HG02642 (cell line): ENCODE results near the gene GALNT10.

Experiments used
- ATAC-seq: cut with Tn5 transposase; IDR thresholded peaks from one replicate; pipeline ENCODE4 v1.9.1; 2021; ENCODE audit warnings: mild to moderate bottlenecking; ENCODE audit not compliant: unreplicated experiment, poor library complexity

Gene GALNT10

DNA sequence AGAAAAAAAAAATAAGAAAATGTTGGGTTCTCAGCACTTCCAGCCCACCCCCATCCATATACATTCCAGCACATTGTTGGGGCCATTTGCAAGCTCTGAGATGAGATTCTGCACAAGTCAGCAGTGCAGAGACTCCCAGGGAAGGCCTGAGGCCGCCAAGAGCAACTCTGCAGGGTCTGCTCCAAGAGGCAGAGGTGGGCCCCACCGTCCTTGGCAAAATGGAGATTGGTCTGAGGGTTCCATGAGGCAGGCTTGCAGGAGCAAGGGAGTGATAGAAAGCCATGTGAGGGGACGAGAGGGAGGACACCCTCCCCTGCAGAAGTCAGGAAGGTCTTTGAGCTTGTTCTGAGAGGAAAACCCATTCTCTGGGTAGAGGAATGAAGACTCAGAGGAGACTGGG lies 203.3 kb downstream of the GALNT10 start:
- ATAC-seq: no peak

DNA sequence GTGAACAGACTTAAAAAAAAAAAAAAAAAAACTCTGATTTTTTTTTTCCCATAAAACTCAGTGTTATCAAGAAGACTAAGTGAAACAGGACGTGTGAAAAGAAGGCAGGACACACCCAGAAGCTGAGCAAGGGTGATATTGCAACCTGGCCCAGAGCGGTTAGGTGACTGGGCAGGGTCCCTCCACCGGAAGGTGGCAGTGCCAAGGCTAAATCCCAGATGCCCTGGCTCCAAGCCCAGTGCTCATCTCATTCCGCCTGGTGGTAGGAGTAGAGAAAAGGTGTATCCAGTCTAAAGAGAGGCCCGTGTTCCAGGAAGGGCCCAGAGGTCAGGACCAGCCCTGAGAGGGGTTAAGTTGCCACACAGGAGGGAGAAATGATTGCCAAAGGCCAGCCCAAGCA lies 203.8 kb downstream of the GALNT10 start:
- no peak for ATAC-seq

DNA sequence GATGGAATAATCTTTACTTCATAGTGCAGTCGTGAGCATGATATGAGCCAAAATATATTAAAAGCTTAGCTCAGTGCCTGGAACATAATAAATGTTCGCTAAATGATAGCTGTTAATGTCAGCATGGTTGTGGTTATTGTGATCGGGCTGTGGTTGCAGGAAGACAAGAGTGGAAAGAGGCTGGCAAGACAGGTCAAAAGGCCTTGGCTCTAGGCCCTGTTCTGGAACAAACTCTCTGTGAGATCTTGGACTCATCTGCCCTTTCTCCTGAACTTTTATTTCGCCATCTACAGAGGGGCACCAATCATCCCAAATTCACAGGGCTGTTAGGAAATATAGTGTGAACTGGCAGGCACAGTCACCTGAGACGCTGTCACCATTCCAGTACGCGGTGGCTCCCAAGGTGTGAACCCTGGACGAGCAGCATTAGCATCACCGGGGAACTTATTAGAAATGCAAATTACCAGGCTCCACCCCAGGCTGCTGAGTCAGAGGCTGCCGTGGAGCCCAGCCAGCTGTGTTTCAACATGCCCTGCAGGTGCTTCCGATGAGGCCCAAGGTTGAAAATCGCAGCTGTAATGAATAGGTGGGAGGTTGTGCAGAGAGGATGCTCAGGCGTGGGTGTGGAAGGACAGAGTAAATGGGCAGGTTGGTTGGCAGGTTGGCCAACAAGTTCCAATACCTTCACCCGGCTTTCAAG lies 205.0 kb downstream of the GALNT10 start:
- ATAC-seq: no peak

DNA sequence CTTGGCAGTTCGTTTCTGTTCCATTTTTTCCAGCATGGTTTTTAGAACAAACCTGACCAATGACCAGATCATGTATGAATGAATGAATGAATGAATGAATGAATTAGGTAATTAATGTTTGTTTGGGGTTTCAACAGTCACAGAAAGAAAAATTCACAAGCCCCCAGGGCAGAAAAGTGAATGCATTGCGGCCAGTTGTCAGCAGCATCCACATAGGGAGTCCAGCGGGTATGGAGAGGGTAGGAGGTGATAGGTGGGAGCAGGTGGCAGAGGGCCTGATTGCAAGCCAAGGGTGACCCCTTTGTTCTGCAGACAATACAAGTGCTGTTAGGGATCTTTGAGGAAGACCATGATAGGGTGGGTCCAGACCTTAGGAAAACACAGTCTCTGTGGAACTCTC lies 205.6 kb downstream of the GALNT10 start:
- ATAC-seq: no peak

DNA sequence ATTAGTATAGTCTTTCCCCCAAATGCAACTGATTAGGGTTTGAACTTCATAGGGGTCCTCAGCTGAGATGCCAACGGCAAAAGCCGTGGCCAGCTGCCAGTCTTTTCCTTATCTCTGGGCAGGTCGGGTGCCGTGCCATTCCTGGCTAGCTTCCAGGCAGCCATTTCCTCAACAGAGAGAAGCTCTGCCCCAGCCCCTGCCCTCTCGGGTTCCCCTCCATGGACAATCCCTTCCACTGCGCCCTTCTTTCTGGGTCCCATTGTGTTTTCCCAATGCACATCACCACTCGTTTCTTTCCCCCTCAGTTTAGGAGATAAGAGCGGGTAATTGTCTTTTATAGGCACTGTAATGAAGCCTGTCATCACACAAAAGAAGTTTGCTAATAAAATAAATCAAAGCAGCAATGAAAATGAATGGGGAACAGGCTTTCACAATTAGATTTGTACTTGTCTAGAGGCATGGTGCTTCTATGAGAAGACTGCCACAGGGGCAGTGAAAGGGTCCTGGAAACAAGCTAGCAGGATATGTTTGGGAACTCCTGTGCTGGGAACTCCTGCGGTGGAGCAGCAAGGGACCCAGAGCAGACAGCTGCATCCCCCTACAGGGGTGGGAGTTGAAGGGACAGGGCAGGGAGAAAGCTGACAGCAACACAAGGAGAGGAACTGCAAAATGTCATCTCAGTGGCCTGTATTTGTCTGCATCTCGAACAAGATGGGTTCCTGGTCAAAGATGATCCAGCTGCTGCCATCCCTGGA lies 207.3 kb downstream of the GALNT10 start:
- no peak for ATAC-seq

DNA sequence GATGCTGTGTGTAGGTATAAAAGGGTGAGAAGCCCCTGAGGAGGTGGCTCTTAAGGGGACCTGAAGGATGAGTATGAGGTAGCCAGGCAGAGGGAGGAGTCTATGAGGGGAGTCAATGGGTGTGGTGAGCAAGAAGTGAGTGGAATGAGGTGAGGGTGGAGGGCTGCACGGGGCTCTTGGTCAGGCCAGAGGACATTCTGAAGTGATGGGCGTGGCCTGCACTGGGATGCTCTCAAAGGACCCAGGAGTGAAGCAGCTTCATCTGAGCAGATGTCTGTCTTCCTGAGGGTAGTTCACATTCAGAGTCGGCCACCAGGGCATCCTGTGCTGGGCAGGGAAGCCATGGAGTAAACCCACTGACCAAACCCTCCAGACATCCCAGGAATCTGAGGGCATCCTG lies 210.1 kb downstream of the GALNT10 start:
- ATAC-seq: no peak

DNA sequence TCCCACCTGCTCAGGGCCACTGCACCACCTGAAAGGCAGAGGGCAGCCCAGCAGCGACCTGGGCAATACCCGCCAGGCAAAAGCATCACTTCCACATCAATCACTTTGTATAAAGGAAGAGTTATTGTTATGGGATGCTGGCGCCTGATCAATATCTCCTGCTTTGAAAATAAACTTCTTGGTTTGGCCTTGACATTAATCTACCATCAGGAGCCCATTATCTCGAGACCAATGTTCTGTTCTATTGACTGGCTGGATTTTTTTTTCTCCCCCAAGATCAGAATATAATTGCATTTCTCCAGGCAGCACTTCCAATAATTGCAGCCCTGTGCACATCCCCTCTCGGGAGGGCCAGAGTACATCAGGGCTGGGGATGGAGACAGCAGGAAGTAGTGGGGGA lies 210.8 kb downstream of the GALNT10 start:
- ATAC-seq: no peak

DNA sequence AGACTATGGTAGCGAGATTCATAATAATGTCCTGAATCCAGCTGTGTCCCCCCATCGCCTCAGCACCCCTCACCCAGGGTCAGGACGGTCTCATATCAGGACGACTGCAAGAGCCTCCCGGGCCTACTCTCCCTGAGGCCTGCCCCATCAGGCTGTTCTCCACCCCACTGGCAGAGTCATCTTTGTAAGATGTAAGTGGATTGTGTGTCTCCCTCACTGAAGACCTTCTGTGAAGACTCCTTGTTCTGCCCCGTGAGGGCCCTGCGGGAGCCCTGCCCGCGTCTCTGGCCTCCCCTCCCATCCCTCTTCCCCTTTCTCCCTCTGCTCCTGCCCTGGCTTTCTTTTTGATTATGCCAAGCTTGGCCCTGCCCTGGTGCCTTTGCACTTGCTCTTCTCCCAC lies 211.4 kb downstream of the GALNT10 start:
- no peak for ATAC-seq

DNA sequence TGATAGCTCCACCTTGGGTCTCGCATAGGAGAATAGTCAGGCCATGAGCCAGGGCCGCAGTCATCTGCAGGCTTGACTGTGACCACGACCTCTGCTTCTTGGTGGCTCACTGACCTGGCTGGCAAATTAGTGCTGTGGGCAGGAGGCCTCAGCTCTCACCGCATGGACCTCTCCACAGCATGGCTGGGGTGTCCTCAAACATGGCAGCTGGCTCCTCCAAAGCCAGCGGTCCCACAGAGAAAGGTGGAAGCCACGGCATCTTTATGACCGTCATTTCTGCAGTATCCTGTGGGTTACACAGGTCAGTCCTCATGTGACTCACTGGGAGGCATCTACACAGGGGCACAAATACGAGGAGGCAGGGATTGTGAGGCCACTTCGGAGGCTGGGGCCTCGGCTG lies 212.1 kb downstream of the GALNT10 start:
- no peak for ATAC-seq

DNA sequence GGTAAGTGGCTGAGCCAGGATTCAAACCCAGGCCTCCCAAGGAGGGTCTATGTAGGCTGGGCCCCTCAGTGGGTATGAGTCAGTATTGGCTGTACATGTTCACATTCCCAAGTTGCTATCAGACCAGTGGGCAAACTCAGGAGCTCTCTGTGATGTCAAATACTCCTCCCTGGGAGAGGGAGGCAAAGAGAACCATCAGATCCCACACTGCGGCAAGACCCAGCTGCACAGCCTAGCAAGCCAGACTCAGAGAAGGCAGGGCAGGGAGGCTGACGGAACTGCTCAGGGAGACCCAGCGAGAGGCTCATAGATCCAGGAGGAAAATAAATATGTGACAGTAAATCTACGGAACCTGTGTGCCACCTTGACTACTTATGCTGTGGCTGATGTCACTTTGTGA lies 212.7 kb downstream of the GALNT10 start:
- ATAC-seq: no peak

DNA sequence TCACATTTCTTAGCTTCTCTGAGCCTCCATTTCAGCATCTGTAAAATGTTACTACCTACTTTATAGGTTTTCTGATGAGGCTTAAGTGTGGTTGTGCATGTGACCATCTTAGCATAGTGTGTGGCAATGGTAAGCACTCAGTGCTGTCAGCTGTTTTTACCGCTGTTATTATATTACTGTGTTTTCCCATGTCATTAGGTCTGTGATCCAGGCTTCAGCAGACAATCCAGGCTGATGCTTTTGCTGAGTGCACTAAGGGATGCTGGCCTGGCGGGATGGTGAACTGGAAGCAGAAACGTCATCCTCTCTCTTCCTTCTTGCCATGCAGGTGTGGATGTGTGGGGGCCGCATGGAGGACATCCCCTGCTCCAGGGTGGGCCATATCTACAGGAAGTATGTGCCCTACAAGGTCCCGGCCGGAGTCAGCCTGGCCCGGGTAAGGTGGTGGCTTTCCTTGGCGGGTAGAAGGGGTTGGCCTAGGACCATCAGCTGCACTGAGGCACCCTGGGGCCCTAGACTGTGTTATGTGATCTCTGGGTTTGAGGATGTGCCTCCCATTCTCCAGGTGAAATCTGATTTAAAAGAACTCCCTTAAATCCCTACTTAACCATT lies 213.3 kb downstream of the GALNT10 start:
- ATAC-seq: no peak

DNA sequence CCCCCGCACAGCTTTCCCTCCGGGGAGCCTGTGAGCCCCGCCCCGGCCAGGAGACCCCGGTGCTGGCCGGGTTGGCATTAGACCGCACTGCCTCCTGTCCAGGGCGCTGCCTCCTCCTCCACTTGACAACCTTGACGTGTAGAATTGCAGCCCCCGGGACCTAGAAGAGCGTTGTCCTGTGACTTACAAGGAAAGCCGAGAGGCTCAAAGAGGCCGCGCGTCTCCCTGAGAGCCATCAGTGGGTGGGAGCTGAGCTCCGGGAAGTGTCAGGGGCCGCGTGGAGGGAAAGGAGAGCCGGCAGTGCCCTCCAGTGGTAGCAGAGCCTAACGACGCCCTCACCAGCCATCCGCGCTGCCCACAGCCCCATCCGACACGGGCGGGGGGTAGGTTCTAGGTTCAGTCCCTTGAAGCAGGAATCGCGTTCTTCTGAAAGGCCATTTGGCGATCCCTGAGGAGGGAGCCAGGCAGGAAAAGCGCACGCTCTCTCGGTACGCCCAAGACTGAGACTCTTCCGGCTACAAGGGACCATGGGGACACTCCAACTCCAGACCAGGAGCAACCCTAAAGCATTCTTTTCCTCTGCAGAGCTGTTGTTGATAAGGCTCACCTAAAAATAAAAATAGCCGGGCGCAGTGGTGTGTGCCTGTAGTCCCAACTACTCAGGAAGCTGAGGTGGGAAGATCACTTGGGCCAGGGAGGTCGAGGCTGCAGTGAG lies 214.7 kb downstream of the GALNT10 start:
- ATAC-seq: peak; percentile 98

DNA sequence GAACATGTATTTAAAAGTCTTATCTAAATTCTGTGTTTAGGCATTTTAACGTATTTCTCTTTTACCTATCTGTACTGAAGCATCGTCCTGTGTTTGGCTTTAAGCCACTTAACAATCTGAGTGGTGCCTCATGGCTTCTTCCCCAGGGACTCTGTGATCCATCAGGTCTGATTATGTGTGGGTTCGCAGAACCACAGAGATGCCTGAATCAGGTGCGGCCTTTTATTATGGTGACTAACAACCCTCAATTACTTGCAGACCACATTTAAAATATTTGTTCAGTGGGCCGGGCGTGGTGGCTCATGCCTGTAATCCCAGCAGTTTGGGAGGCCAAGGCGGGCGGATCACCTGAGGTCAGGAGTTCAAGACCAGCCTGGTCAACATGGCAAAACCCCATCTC lies 215.7 kb downstream of the GALNT10 start:
- ATAC-seq: no peak

DNA sequence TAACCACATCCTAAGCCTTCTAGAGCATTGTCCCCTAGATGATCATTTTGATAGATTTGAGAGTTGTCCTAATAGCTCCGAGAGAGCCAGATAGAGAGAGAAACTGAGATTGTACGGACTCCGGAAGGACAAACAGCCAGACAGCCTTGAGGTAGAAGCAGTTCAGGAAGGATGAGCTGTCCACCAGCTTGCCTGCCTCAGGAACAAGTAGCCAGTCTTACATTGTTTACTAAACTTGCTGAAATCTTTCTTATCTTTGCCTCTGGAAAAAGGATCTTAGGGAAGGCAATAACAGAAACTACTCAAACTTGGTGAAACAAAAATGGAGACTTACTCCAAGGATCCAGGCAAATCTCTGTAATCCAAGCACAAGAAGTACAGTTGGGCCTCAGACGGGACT lies 216.3 kb downstream of the GALNT10 start:
- no peak for ATAC-seq

DNA sequence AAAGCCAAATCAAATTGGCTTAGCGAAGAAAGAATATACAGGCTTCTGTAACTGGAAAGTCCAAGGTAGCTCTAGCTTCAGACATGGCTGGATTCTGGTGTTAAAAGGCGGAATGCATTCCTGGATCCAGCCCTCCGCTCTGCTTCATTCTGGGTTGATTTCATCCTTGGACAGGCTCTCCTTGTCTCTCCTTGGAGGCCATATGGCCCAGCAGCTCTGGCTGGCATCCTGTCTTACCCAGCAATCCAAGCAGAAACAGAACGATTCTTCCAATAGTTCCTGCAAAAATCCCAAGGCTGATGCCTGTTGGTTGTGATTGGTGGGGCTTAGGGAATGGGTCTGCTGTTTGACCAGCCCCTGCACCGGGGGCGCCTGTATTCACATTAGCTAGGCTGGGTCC lies 218.3 kb downstream of the GALNT10 start:
- no peak for ATAC-seq

DNA sequence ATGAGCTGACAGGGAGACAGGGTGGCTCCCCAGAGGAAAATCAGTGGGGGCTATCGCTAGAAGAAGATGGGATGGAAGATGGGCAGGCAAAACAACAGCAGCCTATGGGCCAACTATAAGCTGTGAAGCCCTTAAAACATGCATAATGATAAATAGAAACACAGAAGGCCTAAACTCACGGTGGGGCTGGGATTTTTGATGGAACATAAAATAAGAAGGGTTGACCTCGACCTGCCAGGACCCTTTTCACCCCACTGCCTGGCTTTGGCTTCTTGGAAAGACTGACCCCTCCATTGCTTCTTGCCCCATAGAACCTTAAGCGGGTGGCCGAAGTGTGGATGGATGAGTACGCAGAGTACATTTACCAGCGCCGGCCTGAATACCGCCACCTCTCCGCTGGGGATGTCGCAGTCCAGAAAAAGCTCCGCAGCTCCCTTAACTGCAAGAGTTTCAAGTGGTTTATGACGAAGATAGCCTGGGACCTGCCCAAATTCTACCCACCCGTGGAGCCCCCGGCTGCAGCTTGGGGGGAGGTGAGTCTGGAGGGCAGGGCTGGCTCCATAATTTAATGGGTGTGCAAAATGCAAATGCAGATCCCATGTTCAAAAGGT lies 218.8 kb downstream of the GALNT10 start:
- ATAC-seq: no peak

DNA sequence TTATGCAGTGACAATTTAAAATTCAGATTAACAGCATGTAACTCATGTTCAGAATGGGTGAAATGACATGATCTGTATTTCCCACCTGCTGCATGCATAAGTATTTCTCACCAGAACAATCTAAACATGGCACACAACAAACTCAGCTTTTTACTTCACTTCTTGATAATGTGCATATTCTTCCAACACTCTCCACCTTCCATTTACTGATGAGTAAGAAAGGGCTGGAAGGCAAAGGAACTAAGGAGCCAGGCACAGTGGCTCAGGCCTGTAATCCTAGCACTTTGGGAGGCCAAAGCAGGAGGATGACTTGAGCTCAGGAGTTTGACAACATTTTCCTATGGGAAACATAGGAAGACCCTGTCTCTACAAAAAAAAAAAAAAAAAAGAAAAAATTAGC lies 219.5 kb downstream of the GALNT10 start:
- ATAC-seq: no peak

DNA sequence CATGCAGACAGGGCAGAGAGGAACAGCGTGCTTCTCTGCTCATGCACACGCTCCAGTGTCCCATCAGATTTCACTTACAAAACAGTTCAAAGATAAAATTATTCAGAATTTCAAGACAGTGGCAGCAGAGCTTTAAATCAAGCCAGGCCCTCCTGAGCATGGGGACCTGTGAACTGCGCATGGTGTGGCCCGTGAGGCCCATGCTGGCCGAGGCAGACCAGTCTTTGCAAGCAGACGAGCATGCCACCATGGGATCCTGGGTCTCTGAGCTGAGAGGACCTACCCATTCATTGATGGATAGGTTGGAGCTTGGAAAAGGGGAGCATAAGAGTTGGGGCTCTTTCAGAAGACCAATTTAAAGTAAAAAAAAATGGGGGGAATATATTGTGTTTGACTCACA lies 220.3 kb downstream of the GALNT10 start:
- no peak for ATAC-seq

DNA sequence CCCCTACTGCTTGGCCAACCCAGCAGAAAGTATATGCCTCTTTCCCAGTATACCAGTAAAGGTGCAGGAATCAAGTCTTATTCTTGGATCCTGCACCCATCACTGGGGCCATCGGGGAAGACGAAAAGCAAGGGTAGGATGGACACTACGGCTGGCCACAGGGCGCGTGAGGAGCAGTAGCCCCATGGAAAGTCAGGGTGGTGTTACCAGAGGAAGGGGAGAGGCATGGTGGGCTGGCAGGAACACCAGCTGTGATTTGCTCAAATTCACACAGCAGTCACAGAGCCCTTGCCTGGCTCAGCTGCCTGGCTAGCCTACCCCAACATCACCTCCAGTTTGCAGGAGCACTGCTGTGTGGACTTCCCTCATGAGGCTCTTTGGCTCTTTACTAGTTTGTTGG lies 220.8 kb downstream of the GALNT10 start:
- ATAC-seq: no peak

DNA sequence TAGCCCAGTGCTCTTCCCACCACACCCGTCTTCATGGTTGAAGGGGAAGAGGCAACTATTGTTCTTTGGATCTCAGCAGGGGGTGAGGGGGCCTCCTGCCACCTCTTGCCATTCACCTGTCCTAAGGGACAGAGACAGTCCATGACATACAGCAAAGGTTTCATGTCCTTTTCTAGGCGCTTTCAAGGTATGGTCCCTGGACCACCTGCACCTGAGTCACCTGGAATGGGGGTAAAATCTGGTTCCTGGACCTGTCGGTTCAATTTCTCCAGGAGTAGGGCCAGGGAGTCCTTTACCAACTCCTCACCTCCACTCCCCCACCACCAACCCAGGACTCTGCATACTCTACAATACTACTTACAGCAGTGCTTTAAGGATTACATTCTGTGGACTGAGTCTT lies 221.8 kb downstream of the GALNT10 start:
- no peak for ATAC-seq

DNA sequence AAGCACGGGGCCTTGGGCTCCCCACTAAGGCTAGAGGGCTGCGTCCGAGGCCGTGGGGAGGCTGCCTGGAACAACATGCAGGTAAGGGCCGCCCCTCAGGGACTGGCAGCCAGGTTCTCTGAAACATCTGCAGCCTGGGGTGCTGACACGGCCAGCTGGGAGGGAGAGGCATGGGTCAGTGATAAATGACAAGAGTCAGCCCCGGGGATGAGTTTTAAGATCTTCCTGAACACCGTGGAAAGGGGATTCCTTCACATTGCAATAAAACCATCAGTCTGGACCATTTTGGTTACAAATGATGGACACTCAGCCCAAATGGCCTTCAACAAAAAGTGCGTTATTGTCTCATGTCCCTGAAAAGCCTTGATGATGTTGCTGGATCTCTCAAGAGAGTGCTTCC lies 222.4 kb downstream of the GALNT10 start:
- ATAC-seq: no peak
